Measurements from ENCODE around the gene LSM14A.
"Not testable (repeated sequence)": the region's sequence is repeated elsewhere in the genome, so short reads cannot be mapped to it uniquely, and the experiment has no call there.

The LSM14A gene

GRCh38 chr19:34232566-34233481 is 60.5 kb downstream of the LSM14A start:
- peak; percentile 39 for DNase-seq

- DNase-seq: no peak
Observed at GRCh38 chr19:34235425-34235940, 63.2 kb downstream of the LSM14A start.

- no peak for DNase-seq
Observed at GRCh38 chr19:34236035-34236987, 64.0 kb downstream of the LSM14A start.

GRCh38 chr19:34237283-34237682 is 65.0 kb downstream of the LSM14A start:
- DNase-seq: no peak

- no peak for DNase-seq
Observed at GRCh38 chr19:34237939-34238338, 65.6 kb downstream of the LSM14A start.

GRCh38 chr19:34241513-34242337 is 69.4 kb downstream of the LSM14A start:
- DNase-seq: peak; percentile 45

GRCh38 chr19:34243138-34243875 is 71.0 kb downstream of the LSM14A start:
- not testable (repeated sequence) for DNase-seq

- DNase-seq: no peak
Observed at GRCh38 chr19:34243876-34244578, 71.7 kb downstream of the LSM14A start.

GRCh38 chr19:34244611-34245299 is 72.5 kb downstream of the LSM14A start:
- DNase-seq: no peak

GRCh38 chr19:34246340-34246739 is 74.0 kb downstream of the LSM14A start:
- no peak for DNase-seq

GRCh38 chr19:34248941-34249340 is 76.6 kb downstream of the LSM14A start:
- no peak for DNase-seq

- not testable (repeated sequence) for DNase-seq
Observed at GRCh38 chr19:34253167-34253566, 80.9 kb downstream of the LSM14A start.

GRCh38 chr19:34253681-34254045 is 81.4 kb downstream of the LSM14A start:
- not testable (repeated sequence) for DNase-seq

GRCh38 chr19:34254046-34254697 is 81.9 kb downstream of the LSM14A start, which contains the start of gene GARRE1:
Gene GARRE1, plus strand, starts transcription at chr19:34254554. Its CDS starts 45,920 bp downstream, at chr19:34300474.
- peak; percentile 84 for DNase-seq

- peak; percentile 75 for DNase-seq
Observed at GRCh38 chr19:34254698-34255432, 82.6 kb downstream of the LSM14A start.

- no peak for DNase-seq
Observed at GRCh38 chr19:34255546-34255945, 83.2 kb downstream of the LSM14A start.

GRCh38 chr19:34256835-34257558 is 84.7 kb downstream of the LSM14A start:
- no peak for DNase-seq

- DNase-seq: no peak
Observed at GRCh38 chr19:34257559-34257924, 85.2 kb downstream of the LSM14A start.
